MM.1S (cell line): ENCODE measurements around the gene TNFSF8.

Experiments used
- CTCF ChIP-seq: fragments of 300-600 bp; sonication (generic); IDR thresholded peaks from 2 replicates; pipeline ENCODE4 v1.5.1; 2016; ENCODE audit warnings: antibody characterized with exemption, low read length, mixed read lengths
- EZH2 ChIP-seq: fragments of 300-600 bp; sonication (generic); optimal IDR thresholded peaks from 2 replicates; pipeline ENCODE3; 2017; ENCODE audit warnings: low read depth, mild to moderate bottlenecking, antibody characterized with exemption, low read length, mixed read lengths
- EZH2phosphoT487 ChIP-seq: fragments of 300-600 bp; sonication (generic); IDR thresholded peaks from 2 replicates; pipeline ENCODE4 v1.6.1; 2018; ENCODE audit warnings: antibody characterized with exemption, low read length

- TF ChIP-seq EZH2 (no peak), CTCF (no peak), EZH2phosphoT487 (no peak)
These were observed 6.2 kb upstream of the TNFSF8 start for GRCh38 chr9:114936581-114936980.
